GM18499 (cell line): ENCODE data around the gene ELOVL6.
"Not testable (repeated sequence)": the region's sequence is repeated elsewhere in the genome, so short reads cannot be mapped to it uniquely, and the experiment has no call there.

Source experiments
- ATAC-seq: cut with Tn5 transposase; IDR thresholded peaks from one replicate; pipeline ENCODE4 v1.9.1; 2021; ENCODE audit warnings: moderate number of reproducible peaks; ENCODE audit not compliant: insufficient read depth, unreplicated experiment

Gene ELOVL6

GRCh38 chr4:110164251-110164650 lies 34.2 kb downstream of the ELOVL6 start:
- no peak for ATAC-seq

GRCh38 chr4:110163327-110164069 lies 34.9 kb downstream of the ELOVL6 start:
- no peak for ATAC-seq

GRCh38 chr4:110160618-110161017 lies 37.8 kb downstream of the ELOVL6 start:
- no peak for ATAC-seq

GRCh38 chr4:110159541-110159940 lies 38.9 kb downstream of the ELOVL6 start:
- no peak for ATAC-seq

- ATAC-seq = no peak
These were observed 40.8 kb downstream of the ELOVL6 start for GRCh38 chr4:110157580-110157979.

- not testable (repeated sequence) for ATAC-seq
These were observed 41.2 kb downstream of the ELOVL6 start for GRCh38 chr4:110157166-110157565.

- no peak for ATAC-seq
These were observed 42.0 kb downstream of the ELOVL6 start for GRCh38 chr4:110156442-110156841.

- ATAC-seq = no peak
These were observed 42.8 kb downstream of the ELOVL6 start for GRCh38 chr4:110155654-110156053.

- ATAC-seq = no peak
These were observed 43.8 kb downstream of the ELOVL6 start for GRCh38 chr4:110154582-110154981.

- no peak for ATAC-seq
These were observed 46.0 kb downstream of the ELOVL6 start for GRCh38 chr4:110152386-110152785.

GRCh38 chr4:110149089-110149488 lies 49.3 kb downstream of the ELOVL6 start:
- no peak for ATAC-seq

- no peak for ATAC-seq
These were observed 56.0 kb downstream of the ELOVL6 start for GRCh38 chr4:110142461-110142860.

- ATAC-seq = no peak
These were observed 58.6 kb downstream of the ELOVL6 start for GRCh38 chr4:110139815-110140214.

GRCh38 chr4:110139111-110139510 lies 59.3 kb downstream of the ELOVL6 start:
- no peak for ATAC-seq

- no peak for ATAC-seq
These were observed 59.9 kb downstream of the ELOVL6 start for GRCh38 chr4:110138551-110138950.

GRCh38 chr4:110137829-110138228 lies 60.6 kb downstream of the ELOVL6 start:
- no peak for ATAC-seq

GRCh38 chr4:110135523-110135922 lies 62.9 kb downstream of the ELOVL6 start:
- no peak for ATAC-seq

- no peak for ATAC-seq
These were observed 63.3 kb downstream of the ELOVL6 start for GRCh38 chr4:110135076-110135475.

- ATAC-seq = no peak
These were observed 64.0 kb downstream of the ELOVL6 start for GRCh38 chr4:110134269-110134869.

GRCh38 chr4:110132816-110133719 lies 65.3 kb downstream of the ELOVL6 start:
- ATAC-seq = no peak

GRCh38 chr4:110131916-110132315 lies 66.5 kb downstream of the ELOVL6 start:
- ATAC-seq = no peak
